GM23338 (cell line): ENCODE data around the gene GRIN2A.

Experiments
- CTCF ChIP-seq, 2 experiments: fragments of 200-600 bp in 1 of 2; sonication (generic) in 1 of 2; conservative IDR thresholded peaks; 2 replicates each; pipeline versions ENCODE4 v1.5.1 to v1.6.1; 2016 to 2017; ENCODE audit warnings: antibody characterized with exemption in 2 of 2, low read depth in 2 of 2, mild to moderate bottlenecking in 2 of 2, moderate library complexity in 1 of 2
- EZH2 ChIP-seq: fragments of 200-600 bp; sonication (generic); IDR thresholded peaks from one replicate; pipeline ENCODE4 v1.8.0; 2017; ENCODE audit warnings: antibody characterized with exemption, mild to moderate bottlenecking, low read depth; ENCODE audit not compliant: unreplicated experiment
- EZH2phosphoT487 ChIP-seq: fragments of 200-600 bp; sonication (generic); IDR thresholded peaks from one replicate; pipeline ENCODE4 v1.8.1; 2018; ENCODE audit warnings: antibody characterized with exemption; ENCODE audit not compliant: unreplicated experiment
- JUNB ChIP-seq: IDR thresholded peaks from one replicate; pipeline ENCODE4 v1.6.1; 2016; ENCODE audit warnings: antibody characterized with exemption; ENCODE audit not compliant: unreplicated experiment
- POLR2AphosphoS5 ChIP-seq: IDR thresholded peaks from 2 replicates; pipeline ENCODE4 v1.6.1; 2016; ENCODE audit warnings: antibody characterized with exemption, low read depth
- REST ChIP-seq: IDR thresholded peaks from one replicate; pipeline ENCODE4 v1.6.1; 2018; ENCODE audit warnings: antibody characterized with exemption; ENCODE audit not compliant: unreplicated experiment
- STAT1 ChIP-seq: IDR thresholded peaks from one replicate; pipeline ENCODE4 v1.6.1; 2016; ENCODE audit warnings: antibody characterized with exemption; ENCODE audit not compliant: unreplicated experiment

GRCh38 chr16:9907752-9908151, 274.5 kb downstream of the GRIN2A start:
- TF ChIP-seq REST (no peak), CTCF (conservative IDR thresholded peaks at IDR 0.05; ENCODE audit: low read depth in 2 of 2) (no peak), EZH2 (no peak), POLR2AphosphoS5 (no peak), JUNB (no peak), EZH2phosphoT487 (no peak), STAT1 (no peak)
